GM03348 (cell line): ENCODE data around the gene COX10.
A peak's percentile ranks its signal among the peaks of the same experiment; 100 is the strongest.

Experiments
- DNase-seq: peaks from one replicate; pipeline ENCODE4 v3.0.0; 2012; ENCODE audit warnings: low spot score

COX10 gene

GRCh38 chr17:14070344-14070984, 1.2 kb downstream of the COX10 start:
- DNase-seq = no peak

- DNase-seq = no peak
These were observed 3.6 kb downstream of the COX10 start for GRCh38 chr17:14072881-14073280.

- no peak for DNase-seq
These were observed 8.7 kb downstream of the COX10 start for GRCh38 chr17:14078027-14078426.

- peak; percentile 31 for DNase-seq
These were observed 11.5 kb downstream of the COX10 start for GRCh38 chr17:14080847-14081251.

- no peak for DNase-seq
These were observed 13.5 kb downstream of the COX10 start for GRCh38 chr17:14082848-14083247.

- DNase-seq = no peak
These were observed 15.7 kb downstream of the COX10 start for GRCh38 chr17:14084955-14085354.

GRCh38 chr17:14086189-14086588, 16.9 kb downstream of the COX10 start:
- DNase-seq = no peak

GRCh38 chr17:14089179-14089578, 19.9 kb downstream of the COX10 start:
- DNase-seq = no peak

- no peak for DNase-seq
These were observed 22.1 kb downstream of the COX10 start for GRCh38 chr17:14091367-14091766.

GRCh38 chr17:14092808-14093207, 23.5 kb downstream of the COX10 start:
- no peak for DNase-seq

- DNase-seq = no peak
These were observed 25.6 kb downstream of the COX10 start for GRCh38 chr17:14094676-14095601.

GRCh38 chr17:14095631-14096030, 26.3 kb downstream of the COX10 start:
- DNase-seq = no peak

GRCh38 chr17:14098246-14098645, 28.9 kb downstream of the COX10 start:
- DNase-seq = no peak

GRCh38 chr17:14101976-14102375, 32.7 kb downstream of the COX10 start:
- DNase-seq = no peak

- no peak for DNase-seq
These were observed 34.5 kb downstream of the COX10 start for GRCh38 chr17:14103836-14104235.

- DNase-seq = no peak
These were observed 35.4 kb downstream of the COX10 start for GRCh38 chr17:14104734-14105133.

- no peak for DNase-seq
These were observed 38.6 kb downstream of the COX10 start for GRCh38 chr17:14107889-14108288.

- DNase-seq = no peak
These were observed 43.1 kb downstream of the COX10 start for GRCh38 chr17:14112407-14112806.

- DNase-seq = no peak
These were observed 43.8 kb downstream of the COX10 start for GRCh38 chr17:14113137-14113536.

- DNase-seq = no peak
These were observed 47.1 kb downstream of the COX10 start for GRCh38 chr17:14116263-14117024.

- no peak for DNase-seq
These were observed 49.6 kb downstream of the COX10 start for GRCh38 chr17:14118951-14119350.

GRCh38 chr17:14119546-14119945, 50.2 kb downstream of the COX10 start:
- no peak for DNase-seq

GRCh38 chr17:14121952-14122351, 52.6 kb downstream of the COX10 start:
- no peak for DNase-seq
